HG03565 (cell line): ENCODE measurements around the gene CRYBA4.
A peak's percentile ranks its signal among the peaks of the same experiment; 100 is the strongest.

Experiments
- ATAC-seq: cut with Tn5 transposase; IDR thresholded peaks from one replicate; pipeline ENCODE4 v1.9.1; 2021; ENCODE audit warnings: mild to moderate bottlenecking, moderate library complexity; ENCODE audit not compliant: unreplicated experiment

CRYBA4 gene

GRCh38 chr22:26621663-26622062 lies at the start of gene CRYBA4:
Gene CRYBA4 (plus strand): TSS chr22:26621963. CDS start chr22:26622597, 634 bp downstream.
- no peak for ATAC-seq

- no peak for ATAC-seq
Measured at GRCh38 chr22:26573026-26573662, 48.6 kb upstream of the CRYBA4 start.

- no peak for ATAC-seq
Measured at GRCh38 chr22:26574001-26574723, 47.6 kb upstream of the CRYBA4 start.

GRCh38 chr22:26576026-26576680 lies 45.6 kb upstream of the CRYBA4 start:
- no peak for ATAC-seq

GRCh38 chr22:26577081-26577480 lies 44.7 kb upstream of the CRYBA4 start:
- no peak for ATAC-seq

- ATAC-seq: no peak
Measured at GRCh38 chr22:26579331-26579886, 42.4 kb upstream of the CRYBA4 start.

GRCh38 chr22:26580240-26580962 lies 41.4 kb upstream of the CRYBA4 start:
- no peak for ATAC-seq

- ATAC-seq: no peak
Measured at GRCh38 chr22:26581026-26581425, 40.7 kb upstream of the CRYBA4 start.

- ATAC-seq: no peak
Measured at GRCh38 chr22:26581633-26582168, 40.1 kb upstream of the CRYBA4 start.

- ATAC-seq: no peak
Measured at GRCh38 chr22:26584010-26584409, 37.8 kb upstream of the CRYBA4 start.

- ATAC-seq: no peak
Measured at GRCh38 chr22:26585104-26585790, 36.5 kb upstream of the CRYBA4 start.

- ATAC-seq: no peak
Measured at GRCh38 chr22:26586556-26587325, 35.0 kb upstream of the CRYBA4 start.

GRCh38 chr22:26587991-26588613 lies 33.7 kb upstream of the CRYBA4 start:
- ATAC-seq: no peak

GRCh38 chr22:26588729-26589366 lies 32.9 kb upstream of the CRYBA4 start:
- no peak for ATAC-seq

- peak; percentile 8 for ATAC-seq
Measured at GRCh38 chr22:26589367-26589844, 32.4 kb upstream of the CRYBA4 start.

- ATAC-seq: peak; percentile 46
Measured at GRCh38 chr22:26589845-26590736, 31.7 kb upstream of the CRYBA4 start, which contains the start of gene TPST2. Gene TPST2 (minus strand): TSS chr22:26590132. CDS start chr22:26541630, 48,502 bp downstream.

- ATAC-seq: peak; percentile 53
Measured at GRCh38 chr22:26592421-26592891, 29.3 kb upstream of the CRYBA4 start.
